ENCODE data around the gene JAKMIP2.

The JAKMIP2 gene

GRCh38 chr5:147743012-147743411 lies 39.5 kb downstream of the JAKMIP2 start:
- H3K27ac ChIP-seq = no peak overlapping the region
- no peak for TF ChIP-seq CTCF (IDR thresholded peaks at IDR 0.05; ENCODE audit: low read depth, low read length, missing control alignments)
- no peak for DNase-seq
- no peaks in the 10 kb centered on the region for H3K36me3 ChIP-seq (replicated peaks)
- no peak overlapping the region for H3K4me3 ChIP-seq (ENCODE audit: low read depth, low read length)
- in situ Hi-C loops (cut with HindIII; ENCODE audit: low pct_ligation_motif_present, low sequenced_read_pairs) = no loop called here
- no peaks in the 10 kb centered on the region for H3K27me3 ChIP-seq (replicated peaks)

GRCh38 chr5:147742151-147742550 lies 40.4 kb downstream of the JAKMIP2 start:
- in situ Hi-C loops (cut with HindIII; ENCODE audit: low pct_ligation_motif_present, low sequenced_read_pairs) = no loop called here

GRCh38 chr5:147740864-147741263 lies 41.7 kb downstream of the JAKMIP2 start:
- no peaks in the 10 kb centered on the region for H3K27me3 ChIP-seq (replicated peaks)
- DNase-seq = no peak
- no peaks in the 10 kb centered on the region for H3K36me3 ChIP-seq (replicated peaks)
- in situ Hi-C loops (cut with HindIII; ENCODE audit: low pct_ligation_motif_present, low sequenced_read_pairs) = no loop called here
- TF ChIP-seq CTCF (IDR thresholded peaks at IDR 0.05; ENCODE audit: low read depth, low read length, missing control alignments) = no peak
- H3K4me3 ChIP-seq (ENCODE audit: low read depth, low read length) = no peak overlapping the region
- H3K27ac ChIP-seq = no peak overlapping the region

More at GRCh38 chr5:147742151-147742550, 40.4 kb downstream of the JAKMIP2 start:
- DNase-seq = no peak
- no peak overlapping the region for H3K4me3 ChIP-seq (ENCODE audit: low read depth, low read length)
- H3K27me3 ChIP-seq (replicated peaks) = no peaks in the 10 kb centered on the region
- TF ChIP-seq CTCF (IDR thresholded peaks at IDR 0.05; ENCODE audit: low read depth, low read length, missing control alignments) = no peak
- H3K36me3 ChIP-seq (replicated peaks) = no peaks in the 10 kb centered on the region
- H3K27ac ChIP-seq = no peak overlapping the region

- in situ Hi-C loops (cut with HindIII; ENCODE audit: low pct_ligation_motif_present, low sequenced_read_pairs) = no loop called here
- Histone ChIP-seq H3K27ac (no peak overlapping the region), H3K36me3 (replicated peaks) (no peaks in the 10 kb centered on the region)
Observed at GRCh38 chr5:147737921-147738320, 44.6 kb downstream of the JAKMIP2 start.

GRCh38 chr5:147735621-147736125 lies 46.9 kb downstream of the JAKMIP2 start:
- H3K27me3 ChIP-seq (replicated peaks) = no peaks in the 10 kb centered on the region
- no peak for TF ChIP-seq CTCF (IDR thresholded peaks at IDR 0.05; ENCODE audit: low read depth, low read length, missing control alignments)
- H3K27ac ChIP-seq = no peak overlapping the region
- no peaks in the 10 kb centered on the region for H3K36me3 ChIP-seq (replicated peaks)
- no peak overlapping the region for H3K4me3 ChIP-seq (ENCODE audit: low read depth, low read length)
- no peak for DNase-seq
- in situ Hi-C loops (cut with HindIII; ENCODE audit: low pct_ligation_motif_present, low sequenced_read_pairs) = no loop called here

More at GRCh38 chr5:147737921-147738320, 44.6 kb downstream of the JAKMIP2 start:
- TF ChIP-seq CTCF (IDR thresholded peaks at IDR 0.05; ENCODE audit: low read depth, low read length, missing control alignments) = no peak
- DNase-seq = no peak
- H3K27me3 ChIP-seq (replicated peaks) = no peaks in the 10 kb centered on the region
- no peak overlapping the region for H3K4me3 ChIP-seq (ENCODE audit: low read depth, low read length)

GRCh38 chr5:147734894-147735293 lies 47.6 kb downstream of the JAKMIP2 start:
- no peak for TF ChIP-seq CTCF (IDR thresholded peaks at IDR 0.05; ENCODE audit: low read depth, low read length, missing control alignments)
- in situ Hi-C loops (cut with HindIII; ENCODE audit: low pct_ligation_motif_present, low sequenced_read_pairs) = no loop called here
- Histone ChIP-seq H3K27me3 (replicated peaks) (no peaks in the 10 kb centered on the region), H3K27ac (no peak overlapping the region), H3K4me3 (ENCODE audit: low read depth, low read length) (no peak overlapping the region), H3K36me3 (replicated peaks) (no peaks in the 10 kb centered on the region)
- DNase-seq = no peak

All from brain microvascular endothelial cell (primary cell).